K562 (cell line): ENCODE data around the gene POR. TPM values are rescaled to one million over a fixed set of nuclear protein-coding genes. Genes with fewer than 3 reads are reported as not detected.

Experiments
- ATAC-seq: fragments of 200-7000 bp; cut with Tn5 transposase; 3 replicates; pipeline ENCODE4 v1.9.1; 2020; ENCODE audit warnings: moderate library complexity
- BruUV-seq: library from RNA; stranded (reverse); fragments of 400-500 nt; replicated peaks from 2 replicates; lab custom pipeline; 2021; lab: Mats Ljungman, UMichigan
- CTCF ChIA-PET: fragments of 300-600 bp; formaldehyde crosslinking; extraction: SDS; loops from one replicate; lab custom pipeline; 2021; ENCODE audit warnings: low intra/inter-chr PET ratio; lab: Yijun Ruan, JAX
- POLR2A ChIA-PET: fragments of 300-600, 350-650 bp; sonication (Branson Sonifier 250); formaldehyde crosslinking; extraction: SDS; loops from one replicate; lab custom pipeline; 2021; ENCODE audit warnings: antibody characterized with exemption, inconsistent platforms; lab: Yijun Ruan, JAX
- DNase-seq, 4 experiments: peaks; one replicate each; pipeline versions ENCODE4 v3.0.0 to v3.0.0-alpha.2; 2011 to 2018; ENCODE audit warnings: low spot score in 3 of 4, mixed read lengths in 3 of 4; ENCODE audit errors: extremely low read depth in 1 of 4
- FAIRE-seq: peaks from 2 replicates; lab custom pipeline; 2011; peaks lifted over from hg19 to GRCh38; lab: Jason Lieb, UNC
- H2AFZ ChIP-seq: 2 replicates; pipeline ENCODE4 v1.6.0; 2011; ENCODE audit warnings: low read depth, low read length, control low read depth, inconsistent platforms
- H3K27ac ChIP-seq: fragments of 200-600 bp; 3 replicates; pipeline ENCODE4 v1.8.0; 2011; ENCODE audit warnings: low read depth, mild to moderate bottlenecking, control low read depth, inconsistent platforms, low read length, moderate library complexity, mixed read lengths; ENCODE audit errors: extremely low read depth
- H3K27me3 ChIP-seq, 2 experiments: fragments of 300-600 bp in 1 of 2; 2 replicates in 1 of 2; 3 replicates in 1 of 2; pipeline versions ENCODE4 v1.6.0 to v1.8.0; 2011; ENCODE audit warnings: inconsistent platforms in 2 of 2, low read length in 2 of 2, mild to moderate bottlenecking in 1 of 2, mixed read lengths in 1 of 2, moderate library complexity in 1 of 2; ENCODE audit not compliant: control insufficient read depth in 2 of 2, insufficient read depth in 2 of 2
- H3K36me3 ChIP-seq: fragments of 300-600 bp; 3 replicates; pipeline ENCODE4 v1.8.0; 2011; ENCODE audit warnings: mild to moderate bottlenecking, low read length, inconsistent platforms; ENCODE audit not compliant: control insufficient read depth, insufficient read depth
- H3K4me1 ChIP-seq, 2 experiments: fragments of 200-600 bp in 1 of 2; replicated peaks in 1 of 2; 2 replicates in 1 of 2; 3 replicates in 1 of 2; pipeline versions ENCODE4 v1.5.1 to v1.8.0; 2011; ENCODE audit warnings: inconsistent platforms in 2 of 2, low read length in 2 of 2, mild to moderate bottlenecking in 1 of 2, mixed read lengths in 1 of 2, moderate library complexity in 1 of 2; ENCODE audit not compliant: control insufficient read depth in 2 of 2, insufficient read depth in 2 of 2
- H3K4me2 ChIP-seq: 2 replicates; pipeline ENCODE4 v1.6.1; 2011; ENCODE audit warnings: low read length, control low read depth, inconsistent platforms, mixed read lengths; ENCODE audit not compliant: insufficient read depth
- H3K4me3 ChIP-seq: fragments of 200-600 bp; sonication (generic), shearing (Covaris generic); 2 replicates; pipeline ENCODE4 v1.5.1; 2016; ENCODE audit warnings: control low read depth, inconsistent platforms
- H3K79me2 ChIP-seq: fragments of 200-600 bp; 3 replicates; pipeline ENCODE4 v1.8.0; 2011; ENCODE audit warnings: low read length, inconsistent platforms; ENCODE audit not compliant: control insufficient read depth, insufficient read depth
- H3K9ac ChIP-seq, 2 experiments: 2 replicates each; pipeline versions ENCODE4 v1.6.0 to v1.6.1; 2011; ENCODE audit warnings: low read depth in 2 of 2, low read length in 2 of 2, control low read depth in 1 of 2, inconsistent platforms in 1 of 2, mild to moderate bottlenecking in 1 of 2, mixed read lengths in 1 of 2; ENCODE audit not compliant: insufficient read depth in 1 of 2
- H3K9me1 ChIP-seq: one replicate; pipeline ENCODE4 v1.6.0; 2011; ENCODE audit warnings: inconsistent platforms, mild to moderate bottlenecking, low read length, moderate library complexity; ENCODE audit not compliant: control insufficient read depth, insufficient read depth
- H3K9me3 ChIP-seq: replicated peaks from 2 replicates; pipeline ENCODE4 v1.5.1; 2011; ENCODE audit warnings: low read depth, low read length, inconsistent platforms; ENCODE audit not compliant: control insufficient read depth, insufficient read depth
- H4K20me1 ChIP-seq: replicated peaks from 2 replicates; pipeline ENCODE4 v1.6.1; 2011; ENCODE audit warnings: low read length, inconsistent platforms, mixed read lengths; ENCODE audit not compliant: control insufficient read depth, insufficient read depth
- ADNP ChIP-seq: fragments of 200-800 bp; sonication (Bioruptor generic); IDR thresholded peaks from 2 replicates; pipeline ENCODE4 v1.6.1; 2016; ENCODE audit warnings: missing genetic modification characterization, missing compliant biosample characterization
- ARID3A ChIP-seq: IDR thresholded peaks from 2 replicates; pipeline ENCODE4 v1.6.1; 2012; ENCODE audit warnings: low read depth, low read length, improper control_type of control experiment, borderline replicate concordance
- KAT7 ChIP-seq: sonication (generic); formaldehyde crosslinking; IDR thresholded peaks from 2 replicates; pipeline ENCODE4 v1.8.0; 2022; ENCODE audit warnings: missing genetic modification reagents, mild to moderate bottlenecking, borderline replicate concordance
- RB1 ChIP-seq: fragments of 450-650 bp; IDR thresholded peaks from 2 replicates; pipeline ENCODE4 v1.6.1; 2017; ENCODE audit warnings: low read depth, mild to moderate bottlenecking
- SNIP1 ChIP-seq: fragments of 450-650 bp; IDR thresholded peaks from 2 replicates; pipeline ENCODE4 v1.7.1; 2017; ENCODE audit warnings: low read depth, mild to moderate bottlenecking
- ZBTB11 ChIP-seq, 3 experiments: fragments of 200-800 bp in 1 of 3; fragments of 250-450 bp in 1 of 3; fragments of 450-650 bp in 1 of 3; sonication (Bioruptor Pico) in 1 of 3; sonication (Bioruptor generic) in 1 of 3; formaldehyde crosslinking in 1 of 3; IDR thresholded peaks; 2 replicates each; pipeline versions ENCODE4 v1.6.1 to v1.8.0; 2016 to 2022; ENCODE audit warnings: mild to moderate bottlenecking in 2 of 3, missing genetic modification characterization in 2 of 3, missing compliant biosample characterization in 1 of 3, moderate library complexity in 1 of 3
- ZNF407 ChIP-seq: fragments of 450-650 bp; IDR thresholded peaks from 2 replicates; pipeline ENCODE4 v1.6.1; 2016; ENCODE audit warnings: low read depth
- ZNF830 ChIP-seq: fragments of 250-450 bp; sonication (Bioruptor Pico); IDR thresholded peaks from 2 replicates; pipeline ENCODE4 v1.5.0; 2021; ENCODE audit warnings: mild to moderate bottlenecking
- WGBS: fragments of 100-300 bp; shearing (Covaris generic); methylation state at CpG from one replicate; pipeline ENCODE4 v1.1.6; 2016; ENCODE audit warnings: low coverage, mixed read lengths; ENCODE audit not compliant: insufficient coverage; ENCODE audit errors: missing lambda C conversion rate; 5-methylcytosine and 5-hydroxymethylcytosine counted together
- in situ Hi-C: fragments of 300-500 bp; cut with MboI; formaldehyde crosslinking; loops from 4 replicates; pipeline ENCODE4 v1.15.0; 2018; ENCODE audit warnings: inconsistent platforms, mixed read lengths
- intact Hi-C: fragments of 100-400 bp; cut with micrococcal nuclease; formaldehyde crosslinking; loops from 2 replicates; pipeline ENCODE4 v1.14.2; 2022
- polyA plus RNA-seq, 8 experiments: library from polyadenylated mRNA; depleted of rRNA in 4 of 8; stranded (reverse) in 5 of 8; unstranded in 3 of 8; fragments of >200 nt; fragmentation: Nextera tagmentation in 2 of 8; fragmentation: Illumina TruSeq in 1 of 8; extraction: Ambion mirVana in 2 of 8; extraction: Trizol in 1 of 8; gene quantifications; 2 replicates each; pipeline versions ENCODE4 v1.2.1 to v1.2.3, GENCODE V29; 2011 to 2014; ENCODE audit warnings: inconsistent platforms in 1 of 8, missing spikeins in 1 of 8
- total RNA-seq, 7 experiments: library from RNA; depleted of rRNA in 6 of 7; stranded (reverse); fragments of >200 nt in 6 of 7; fragmentation: Illumina TruSeq in 2 of 7; extraction: Trizol in 2 of 7; gene quantifications; 2 replicates each; pipeline versions ENCODE4 v1.2.1 to v1.2.3, GENCODE V29; 2011 to 2021; ENCODE audit warnings: low replicate concordance in 1 of 7

POR gene
- total and polyA plus RNA-seq, 9 of the 15 experiments (the other 6 are each of a cell fraction or from before 2014, with no cell fraction given), result 4.7 to 142 (median 40.8) TPM

- H3K4me1 ChIP-seq, result peaks cover 0 to 20% of the 10 kb centered on the region in 2 experiments; a peak in 4 of 5 replicates
- H3K4me3 ChIP-seq, result no peak overlapping the region
- peaks cover 18% of the 10 kb centered on the region; the same call in 2 of the 3 replicates for H3K79me2 ChIP-seq
- no peak overlapping the region for H3K27ac ChIP-seq
- FAIRE-seq (no peak), DNase-seq (no peak), ATAC-seq (no peak)
- no peaks in the 10 kb centered on the region for H3K9me3 ChIP-seq
- no peak overlapping the region for H3K4me2 ChIP-seq
- no TSS peak for BruUV-seq
- peaks cover 14% of the 10 kb centered on the region; the same call in 2 of the 3 replicates for H3K36me3 ChIP-seq
- no peak overlapping the region for H2AFZ ChIP-seq
- ChIA-PET POLR2A (no interaction called here), CTCF (interaction anchor here (0.7 kb wide), 1 partner anchor 76 kb away, joined by 3 read pairs; no protein-coding TSS in a partner anchor)
- intact Hi-C loops, result no loop called here
- in situ Hi-C loops, result no loop called here
- peaks cover 5% of the 10 kb centered on the region for H3K9me1 ChIP-seq
- H3K9ac ChIP-seq, result no peak overlapping the region
- no peaks in the 10 kb centered on the region for H3K27me3 ChIP-seq
- H4K20me1 ChIP-seq, result peaks cover 5% of the 10 kb centered on the region; the same call in 1 of the 2 replicates
- WGBS, result 81% methylated on average over 1 of the region's 1 CpG
- TF ChIP-seq ADNP, result no peak
- no peak for TF ChIP-seq ZBTB11 (CRISPR knock-in tag; IDR thresholded peaks at IDR 0.05)
- TF ChIP-seq KAT7 (CRISPR knock-in tag), result no peak
- no peak for TF ChIP-seq SNIP1
- no peak for TF ChIP-seq ZNF830 (CRISPR knock-in tag)
- TF ChIP-seq ZNF407, result no peak
- TF ChIP-seq RB1, result no peak
- no peak for TF ChIP-seq ARID3A
Observed at GRCh38 chr7:75944507-75944906, 29.6 kb downstream of the POR start.
